ENCODE data around the gene RNF214.
A peak's percentile ranks its signal among the peaks of the same experiment; 100 is the strongest.
"Not testable (repeated sequence)": the region's sequence is repeated elsewhere in the genome, so short reads cannot be mapped to it uniquely, and the experiment has no call there.

Gene RNF214

DNA sequence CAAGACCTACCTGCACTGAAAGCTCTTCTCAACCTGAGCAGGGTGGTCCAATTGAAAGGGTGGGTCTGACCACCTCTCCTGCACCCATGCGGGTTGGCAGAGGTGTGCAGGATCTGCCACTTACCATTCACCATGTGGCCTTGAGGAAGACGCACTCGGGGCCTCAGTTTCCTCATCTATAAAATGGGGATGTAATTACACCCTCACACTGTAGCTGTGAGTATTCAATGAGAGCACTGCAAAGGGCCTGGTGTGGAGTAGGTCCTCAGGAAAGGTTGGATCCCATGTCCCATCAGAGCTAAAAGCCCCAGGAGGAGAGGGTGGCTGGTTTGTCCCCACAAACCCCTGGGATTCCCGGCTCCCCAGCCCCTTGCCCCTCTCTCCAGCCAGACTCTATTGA, 33.9 kb upstream of the RNF214 start:
- DNase-seq, result no peak

DNA sequence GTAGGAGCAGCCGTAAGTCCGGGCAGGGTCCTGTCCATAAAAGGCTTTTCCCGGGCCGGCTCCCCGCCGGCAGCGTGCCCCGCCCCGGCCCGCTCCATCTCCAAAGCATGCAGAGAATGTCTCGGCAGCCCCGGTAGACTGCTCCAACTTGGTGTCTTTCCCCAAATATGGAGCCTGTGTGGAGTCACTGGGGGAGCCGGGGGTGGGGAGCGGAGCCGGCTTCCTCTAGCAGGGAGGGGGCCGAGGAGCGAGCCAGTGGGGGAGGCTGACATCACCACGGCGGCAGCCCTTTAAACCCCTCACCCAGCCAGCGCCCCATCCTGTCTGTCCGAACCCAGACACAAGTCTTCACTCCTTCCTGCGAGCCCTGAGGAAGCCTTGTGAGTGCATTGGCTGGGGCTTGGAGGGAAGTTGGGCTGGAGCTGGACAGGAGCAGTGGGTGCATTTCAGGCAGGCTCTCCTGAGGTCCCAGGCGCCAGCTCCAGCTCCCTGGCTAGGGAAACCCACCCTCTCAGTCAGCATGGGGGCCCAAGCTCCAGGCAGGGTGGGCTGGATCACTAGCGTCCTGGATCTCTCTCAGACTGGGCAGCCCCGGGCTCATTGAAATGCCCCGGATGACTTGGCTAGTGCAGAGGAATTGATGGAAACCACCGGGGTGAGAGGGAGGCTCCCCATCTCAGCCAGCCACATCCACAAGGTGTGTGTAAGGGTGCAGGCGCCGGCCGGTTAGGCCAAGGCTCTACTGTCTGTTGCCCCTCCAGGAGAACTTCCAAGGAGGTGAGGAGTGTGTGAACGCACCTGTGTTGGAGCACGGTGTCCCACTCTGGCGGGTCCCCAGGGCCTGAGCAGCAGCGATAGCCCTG, 33.2 kb upstream of the RNF214 start, which contains the start of gene TAGLN:
TAGLN (plus strand) TSS at position 318 of the 863 bp plus-strand sequence. CDS start 3,644 bp downstream, outside the sequence.
- peak; percentile 99 for DNase-seq

DNA sequence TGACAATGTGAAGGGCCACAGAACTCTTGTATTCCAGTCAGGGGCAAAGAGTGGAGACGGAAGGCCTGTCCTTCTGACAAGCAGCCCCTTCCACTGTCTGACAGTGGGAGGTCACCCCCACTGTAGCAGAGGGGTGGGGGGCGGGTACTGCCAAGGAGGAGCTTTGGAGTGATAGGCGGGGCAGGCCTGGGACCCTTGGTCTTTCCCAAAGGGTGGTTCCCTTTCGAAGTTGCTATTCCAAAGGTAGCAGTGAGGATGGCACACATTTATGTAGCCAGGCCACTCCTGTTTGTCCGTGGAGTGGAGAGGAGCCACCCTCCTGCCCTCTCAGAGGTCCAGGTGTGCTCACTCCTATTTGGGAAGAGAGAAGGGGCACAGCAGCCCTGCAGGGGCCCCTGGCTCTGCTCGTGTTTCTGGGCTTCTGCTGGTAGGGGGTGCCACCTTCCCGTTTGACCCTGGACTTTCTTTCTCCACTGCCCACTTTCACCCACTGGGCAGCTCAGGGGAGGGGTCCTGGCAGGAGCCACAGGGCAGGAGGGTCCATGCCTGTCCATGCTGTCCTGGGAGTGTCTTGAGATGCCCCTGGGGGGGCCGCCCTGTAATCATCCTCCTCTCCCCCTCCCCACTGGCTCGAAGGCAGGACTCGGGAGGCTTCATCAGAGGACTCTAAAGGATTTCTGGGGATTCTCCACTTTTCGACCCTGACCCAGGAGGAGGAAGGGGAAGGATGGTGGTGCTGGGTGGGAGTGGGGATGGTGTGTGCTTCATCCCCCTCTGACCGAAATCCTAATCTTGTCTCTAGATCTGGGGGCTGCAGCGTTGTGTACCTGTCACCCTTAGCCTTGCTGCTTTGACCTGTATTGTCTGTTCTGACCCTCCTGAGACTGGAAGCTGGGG, 32.3 kb upstream of the RNF214 start:
- no peak for DNase-seq

DNA sequence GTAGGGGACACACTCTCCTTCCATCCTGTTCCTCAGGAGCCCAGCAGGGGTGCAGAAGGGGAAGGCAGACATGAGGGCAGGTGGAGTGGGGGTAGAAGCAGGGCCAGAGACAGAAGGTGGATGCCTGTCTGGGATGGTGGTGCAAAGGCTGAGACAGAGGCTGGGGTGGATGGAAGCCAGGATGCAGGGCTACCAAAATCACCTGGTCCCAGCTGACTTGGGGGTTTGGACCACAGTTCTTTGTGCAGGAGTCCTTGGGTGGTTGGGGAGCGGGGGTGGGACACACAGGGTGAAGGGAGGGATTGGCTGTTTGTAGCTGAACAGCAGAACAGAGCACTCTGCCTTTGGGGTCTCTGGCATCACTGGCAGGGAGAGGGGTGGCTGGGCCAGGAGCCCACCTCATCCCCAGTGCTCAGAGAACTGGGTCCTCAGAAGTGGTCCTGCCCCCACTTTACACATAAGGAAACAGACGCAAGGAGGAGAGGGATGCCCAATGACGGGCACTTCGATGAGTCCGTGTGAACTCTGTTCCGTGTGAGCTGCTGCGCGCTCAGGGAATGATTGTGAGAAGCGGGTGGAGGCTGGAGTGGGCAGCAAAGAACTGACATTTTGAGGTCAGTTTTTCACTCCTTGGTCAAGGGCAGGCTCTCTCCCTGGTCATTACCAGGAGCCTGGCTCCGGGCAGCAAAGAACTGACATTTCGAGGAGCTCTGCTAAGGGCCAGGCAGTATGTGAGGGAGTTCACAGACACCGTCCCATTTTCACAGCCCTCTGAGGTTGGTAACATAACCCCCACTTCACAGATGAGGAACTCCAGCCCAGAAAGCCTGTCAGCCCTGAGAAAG, 31.4 kb upstream of the RNF214 start:
- no peak for DNase-seq

DNA sequence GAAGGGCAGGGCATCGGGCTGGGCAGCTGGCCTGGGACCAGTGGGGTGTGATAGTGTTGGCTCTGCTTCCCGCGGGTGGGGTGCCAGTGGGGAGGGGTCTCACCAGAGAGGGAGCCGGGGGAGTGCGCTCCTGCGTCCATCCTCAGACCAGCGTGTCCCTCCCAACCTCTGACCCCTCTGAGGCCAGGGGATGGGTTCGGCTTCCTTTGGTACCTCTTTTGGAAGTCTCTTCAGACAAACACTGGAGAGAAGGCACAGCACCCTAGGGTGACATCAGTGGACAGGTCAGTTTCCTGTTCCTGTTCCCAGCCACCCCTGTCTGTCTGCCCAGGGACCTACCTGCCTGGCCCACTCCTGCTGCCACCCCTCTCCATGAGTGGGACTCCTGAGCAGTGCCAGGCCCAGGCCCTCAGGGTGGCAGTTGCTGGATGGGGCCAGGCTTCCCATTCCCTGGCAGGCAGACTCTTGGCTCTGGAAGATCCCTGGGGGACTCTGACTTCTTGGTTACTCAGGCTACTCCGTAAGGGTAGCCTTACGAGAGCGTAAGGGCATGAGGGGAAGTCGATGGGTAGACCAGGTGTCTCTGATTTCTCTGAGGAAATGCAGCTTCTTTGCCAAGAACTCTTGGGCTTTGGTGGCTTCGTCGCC, 30.7 kb upstream of the RNF214 start:
- no peak for DNase-seq

DNA sequence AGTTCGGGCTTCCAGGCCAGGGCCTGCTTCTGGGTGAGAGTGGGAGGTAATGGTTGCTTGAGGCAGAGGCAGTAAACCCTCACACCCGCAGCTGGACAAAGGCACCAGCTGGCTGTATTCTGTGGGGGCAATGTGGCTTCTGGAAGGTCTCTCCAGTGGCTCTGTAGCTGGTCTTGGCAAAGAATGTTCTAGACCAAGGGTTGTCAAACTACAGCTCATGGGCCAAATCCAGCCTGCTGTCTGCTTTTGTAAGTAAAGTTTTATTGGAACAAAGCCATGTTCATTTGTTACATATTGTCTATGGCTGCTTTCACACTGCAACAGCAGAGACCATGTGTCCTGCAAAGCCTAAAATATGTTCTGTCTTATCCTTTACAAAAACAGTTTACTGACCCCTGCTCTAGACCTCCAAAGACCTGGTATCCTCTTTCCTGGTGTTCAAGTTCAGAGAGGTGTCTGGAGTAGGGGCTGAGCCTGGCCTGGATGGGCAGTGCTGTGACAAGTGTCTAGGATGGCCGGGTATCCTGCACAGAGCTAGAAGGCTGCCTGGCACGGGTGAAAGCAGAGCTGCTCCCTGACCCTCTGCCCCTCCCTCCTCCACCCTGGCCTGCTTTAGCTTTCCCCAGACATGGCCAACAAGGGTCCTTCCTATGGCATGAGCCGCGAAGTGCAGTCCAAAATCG, 29.9 kb upstream of the RNF214 start:
- no peak for DNase-seq

DNA sequence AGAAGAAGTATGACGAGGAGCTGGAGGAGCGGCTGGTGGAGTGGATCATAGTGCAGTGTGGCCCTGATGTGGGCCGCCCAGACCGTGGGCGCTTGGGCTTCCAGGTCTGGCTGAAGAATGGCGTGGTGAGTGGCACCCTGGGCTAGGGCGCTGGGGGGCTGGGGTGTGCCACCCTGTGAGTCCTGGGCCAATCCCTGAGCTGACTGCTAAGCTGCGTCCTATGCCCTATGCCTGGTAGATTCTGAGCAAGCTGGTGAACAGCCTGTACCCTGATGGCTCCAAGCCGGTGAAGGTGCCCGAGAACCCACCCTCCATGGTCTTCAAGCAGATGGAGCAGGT, 29.4 kb upstream of the RNF214 start:
- no peak for DNase-seq

DNA sequence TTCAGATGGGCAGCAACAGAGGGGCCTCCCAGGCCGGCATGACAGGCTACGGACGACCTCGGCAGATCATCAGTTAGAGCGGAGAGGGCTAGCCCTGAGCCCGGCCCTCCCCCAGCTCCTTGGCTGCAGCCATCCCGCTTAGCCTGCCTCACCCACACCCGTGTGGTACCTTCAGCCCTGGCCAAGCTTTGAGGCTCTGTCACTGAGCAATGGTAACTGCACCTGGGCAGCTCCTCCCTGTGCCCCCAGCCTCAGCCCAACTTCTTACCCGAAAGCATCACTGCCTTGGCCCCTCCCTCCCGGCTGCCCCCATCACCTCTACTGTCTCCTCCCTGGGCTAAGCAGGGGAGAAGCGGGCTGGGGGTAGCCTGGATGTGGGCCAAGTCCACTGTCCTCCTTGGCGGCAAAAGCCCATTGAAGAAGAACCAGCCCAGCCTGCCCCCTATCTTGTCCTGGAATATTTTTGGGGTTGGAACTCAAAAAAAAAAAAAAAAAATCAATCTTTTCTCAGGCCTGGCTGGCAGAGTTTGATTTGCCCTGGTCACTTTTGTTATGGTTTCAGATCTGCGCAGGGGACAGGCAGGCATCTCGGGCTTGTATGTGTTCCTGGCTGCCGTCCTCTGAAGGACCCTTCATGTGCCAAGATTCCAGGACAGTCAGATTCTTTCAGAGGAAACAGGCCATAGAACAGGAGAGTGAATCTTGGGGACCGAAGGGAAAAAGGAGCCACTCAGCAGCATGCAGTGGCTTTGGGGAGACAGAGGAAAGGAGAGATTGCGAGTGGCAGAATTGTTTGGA, 28.0 kb upstream of the RNF214 start:
- no peak for DNase-seq

DNA sequence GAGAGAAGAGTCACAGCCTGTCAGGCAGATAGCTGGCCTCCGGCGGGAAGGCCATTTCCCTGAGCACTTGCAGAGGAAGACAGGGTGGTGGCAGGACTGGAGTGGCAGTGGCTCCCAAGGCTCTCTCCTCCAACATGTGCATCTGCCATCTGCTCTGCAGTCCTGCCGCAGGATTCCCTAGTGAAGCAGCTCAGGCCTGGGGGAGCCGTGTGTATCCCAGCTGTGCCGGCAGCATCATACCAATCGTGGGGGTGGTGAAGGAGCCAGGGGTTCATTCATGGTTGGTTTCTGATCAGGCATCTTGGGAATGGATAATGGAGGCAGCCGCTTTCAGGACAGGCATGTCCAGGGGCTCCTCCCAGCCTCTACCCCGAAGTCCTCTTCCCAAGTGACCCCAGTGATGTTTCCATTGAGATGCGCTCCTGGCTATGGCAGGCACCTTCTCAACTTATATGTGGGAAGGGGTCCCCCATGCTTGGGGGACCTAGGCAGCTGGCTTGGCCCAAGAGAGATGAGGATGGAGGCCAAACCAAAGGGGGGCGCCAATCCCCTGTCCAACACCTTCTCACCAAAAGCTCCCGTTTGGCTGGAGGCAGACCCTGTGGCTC, 27.2 kb upstream of the RNF214 start:
- no peak for DNase-seq

DNA sequence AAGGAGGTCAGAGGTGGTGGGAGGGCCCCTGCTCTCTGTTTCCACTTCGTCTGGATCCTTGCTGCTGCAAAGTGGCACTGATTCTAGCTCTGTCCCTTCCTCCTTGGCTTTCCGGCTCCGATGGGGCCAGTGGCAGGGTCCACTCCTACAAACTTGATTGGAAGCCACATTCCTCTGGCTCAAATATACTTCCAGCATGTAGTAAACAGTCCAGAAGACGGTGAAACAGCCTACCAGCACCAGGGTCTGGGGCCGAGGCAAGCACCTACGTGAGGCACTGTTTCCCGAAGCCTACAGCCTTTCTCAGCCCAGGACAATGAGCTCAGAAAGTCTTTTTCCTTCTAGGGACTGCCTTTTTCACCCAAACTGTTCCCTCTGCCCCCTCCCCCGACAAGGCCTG, 26.4 kb upstream of the RNF214 start:
- DNase-seq, result not testable (repeated sequence)

DNA sequence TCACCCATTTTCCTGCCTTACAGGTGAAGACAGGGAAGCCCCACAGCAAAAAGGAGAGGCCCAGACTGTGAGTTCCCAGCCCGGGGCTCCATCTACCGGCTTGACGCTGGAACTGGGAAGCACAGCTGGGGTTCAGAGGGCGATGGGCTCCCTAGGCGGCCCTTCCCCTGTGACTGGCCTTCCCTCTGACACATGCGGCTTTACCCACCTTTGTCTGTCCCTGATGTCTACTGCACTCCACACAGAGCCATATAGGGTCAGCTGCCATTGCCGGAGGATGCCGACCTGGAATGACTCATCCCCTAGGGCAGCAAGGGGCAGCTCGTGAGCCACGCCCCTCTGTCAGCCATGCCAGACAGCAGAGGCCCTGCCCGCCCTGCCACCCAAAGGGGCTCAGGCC, 25.6 kb upstream of the RNF214 start:
- DNase-seq, result not testable (repeated sequence)

DNA sequence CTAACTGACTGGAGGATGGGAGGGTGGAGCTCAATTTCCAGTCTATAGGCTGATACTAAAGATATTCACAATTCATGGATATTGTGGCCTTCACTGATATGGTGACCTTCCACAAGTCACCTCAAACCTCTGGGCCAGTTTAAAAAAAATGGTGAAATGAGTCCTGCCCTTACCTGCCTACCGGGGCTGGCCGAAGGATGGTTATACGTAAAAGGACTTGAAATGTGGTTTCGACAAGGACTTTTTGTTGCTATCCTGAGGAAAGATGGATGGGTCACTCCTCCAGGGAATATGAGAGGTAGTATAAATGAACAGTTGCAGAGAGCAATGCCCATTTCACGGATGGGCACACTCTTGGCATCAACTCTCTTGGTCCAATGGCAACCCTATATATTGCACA, 25.0 kb upstream of the RNF214 start:
- not testable (repeated sequence) for DNase-seq

DNA sequence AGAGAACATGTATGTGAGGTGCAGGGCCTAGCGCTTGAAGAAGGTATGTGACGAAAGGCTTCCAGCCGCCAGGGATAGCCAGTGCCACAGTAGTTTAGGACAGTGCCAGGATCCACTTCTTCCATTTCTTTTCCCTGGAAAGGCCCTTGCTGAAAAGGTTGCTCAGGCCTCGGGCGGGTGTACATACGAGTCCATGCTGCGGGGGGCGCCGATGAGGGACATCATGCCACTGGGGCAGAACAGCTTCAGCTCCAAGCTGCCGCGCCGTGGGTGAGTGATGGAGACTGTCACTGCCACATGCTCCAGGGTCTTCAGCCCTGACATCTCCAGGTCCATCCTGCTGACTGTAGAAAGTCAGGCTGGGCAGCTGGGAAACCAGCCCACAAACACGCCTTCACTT, 23.8 kb upstream of the RNF214 start:
- DNase-seq, result not testable (repeated sequence)

DNA sequence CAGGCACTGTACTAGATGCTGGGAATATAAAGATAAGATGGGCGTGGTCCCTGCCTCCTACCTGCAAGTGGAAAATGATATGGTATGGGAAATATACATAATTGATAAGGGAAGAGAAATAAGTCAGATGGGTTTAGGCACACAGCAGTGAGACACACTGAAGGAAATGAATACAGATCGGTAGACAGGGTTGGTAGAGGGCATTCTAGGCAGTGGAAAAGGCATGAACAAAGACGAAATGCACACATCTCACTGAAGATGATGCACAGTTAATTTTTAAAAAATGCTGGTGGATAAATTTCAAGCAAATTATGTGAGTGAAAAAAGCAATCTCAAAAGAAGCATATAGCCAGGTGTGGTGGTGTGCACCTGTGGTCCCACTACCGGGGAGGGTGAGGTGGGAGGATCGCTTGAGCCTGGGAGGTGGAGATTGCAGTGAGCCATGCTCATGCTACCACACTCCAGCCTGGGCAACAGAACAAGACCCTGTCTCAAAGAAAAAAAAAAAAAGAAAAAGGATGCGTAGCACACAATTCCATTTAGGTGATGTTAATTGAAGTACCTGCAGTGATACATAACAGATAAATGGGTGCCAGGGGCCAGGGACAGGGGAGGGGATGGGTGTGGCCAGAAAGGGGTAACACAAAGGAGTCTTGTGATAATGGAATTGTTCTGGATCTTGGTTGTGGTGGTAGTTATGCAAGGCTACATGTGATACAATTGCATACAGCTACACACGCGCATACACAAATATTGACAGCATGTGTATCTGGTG, 22.9 kb upstream of the RNF214 start:
- DNase-seq, result peak; percentile 41

DNA sequence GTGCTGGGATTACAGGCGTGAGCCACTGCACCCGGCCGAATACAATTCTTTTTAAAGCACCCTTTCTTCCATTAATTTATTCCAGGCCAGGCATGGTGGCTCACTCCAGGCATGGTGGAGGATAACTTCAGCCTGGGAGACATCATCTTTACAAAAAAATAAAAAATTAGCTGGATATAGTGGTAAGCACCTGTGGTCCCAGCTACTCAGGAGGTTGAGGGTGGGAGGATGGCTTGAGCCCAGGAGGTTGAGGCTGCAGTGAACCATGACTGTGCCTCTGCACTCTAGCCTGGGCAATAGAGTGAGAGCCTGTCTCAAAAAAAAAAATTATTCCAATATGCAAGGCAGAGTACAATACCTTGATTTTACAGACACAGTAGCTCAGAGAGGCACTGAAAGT, 21.9 kb upstream of the RNF214 start:
- DNase-seq, result no peak

DNA sequence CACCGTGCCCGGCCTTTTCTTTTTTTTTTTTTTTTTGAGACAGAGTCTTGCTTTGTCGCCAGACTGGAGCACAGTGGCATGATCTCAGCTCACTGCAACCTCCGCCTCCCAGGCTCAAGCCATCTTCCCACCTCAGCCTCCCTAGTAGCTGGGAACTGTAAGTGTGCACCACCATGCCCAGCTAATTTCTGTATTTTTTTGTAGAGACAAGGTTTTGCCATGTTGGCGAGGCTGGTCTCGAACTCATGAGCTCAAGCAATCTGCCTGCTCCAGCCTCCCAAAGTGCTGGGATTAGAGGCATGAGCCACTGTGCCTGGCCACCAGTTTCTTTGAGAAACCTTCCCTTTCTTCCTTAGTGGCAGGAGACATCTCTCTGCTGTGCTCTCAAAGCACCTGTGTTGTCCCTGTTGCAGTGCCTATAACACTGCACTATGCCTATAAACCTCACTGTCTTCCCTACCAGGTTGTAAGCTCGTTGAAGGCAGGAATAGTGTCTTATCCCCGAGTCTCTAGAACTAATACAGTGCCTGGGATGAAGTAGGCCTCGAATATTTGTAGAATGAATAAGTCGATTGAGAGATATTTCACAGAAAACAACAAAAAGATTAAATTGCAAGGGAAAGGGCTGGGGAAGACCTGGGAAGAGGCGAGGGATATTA, 19.6 kb upstream of the RNF214 start:
- no peak for DNase-seq

DNA sequence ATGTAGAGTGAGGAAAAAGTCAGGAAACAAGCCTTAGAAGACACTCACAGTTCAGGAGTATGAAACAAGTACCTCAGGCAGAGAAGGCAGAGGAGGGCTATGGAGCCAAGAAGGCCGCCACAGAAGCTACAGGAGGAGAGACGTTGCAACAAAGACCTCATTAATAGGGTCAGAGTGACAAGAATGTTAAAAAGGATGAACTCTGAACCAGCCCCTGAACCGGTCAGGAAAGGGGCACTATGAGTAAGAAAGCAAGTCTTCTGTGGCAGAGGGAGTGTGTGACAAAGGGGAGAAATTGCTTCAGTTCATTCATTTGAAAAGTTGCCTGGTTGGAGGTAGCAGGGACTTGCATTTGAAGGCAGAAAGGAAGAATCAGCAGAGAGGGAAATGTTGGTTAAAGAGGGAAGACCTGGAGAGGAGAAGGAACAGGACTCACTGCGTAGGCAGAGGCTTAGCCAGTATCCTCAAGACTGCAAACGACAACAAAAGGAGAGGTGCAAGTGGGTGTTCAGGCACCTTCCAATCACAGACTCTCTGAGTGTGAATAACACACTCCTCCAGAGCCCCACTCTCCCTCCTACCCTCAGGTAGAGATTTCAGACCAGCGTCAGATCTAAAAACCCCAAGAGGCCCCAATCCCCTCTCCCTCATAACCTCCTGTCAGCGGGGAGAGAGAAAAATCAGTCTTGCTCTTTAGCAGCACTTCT, 17.9 kb upstream of the RNF214 start:
- DNase-seq, result no peak
